Liver (tissue), 9 donors: ENCODE results near the gene JDP2. TPM values are rescaled to one million over a fixed set of nuclear protein-coding genes. Genes with fewer than 3 reads are reported as not detected.
A peak's percentile ranks its signal among the peaks of the same experiment; 100 is the strongest.

Experiments
- DNase-seq: peaks from one replicate; pipeline ENCODE4 v3.0.0-alpha.2; 2017; ENCODE audit warnings: low spot score
- H3K27ac ChIP-seq, 2 donors: one replicate each; pipeline ENCODE4 v1.7.0; 2013; ENCODE audit warnings: inconsistent platforms in 2 of 2, low read length in 2 of 2, control low read depth in 1 of 2, low read depth in 1 of 2, mild to moderate bottlenecking in 1 of 2
- H3K27me3 ChIP-seq, 4 donors: one replicate each; pipeline versions ENCODE4 v1.6.1 to v1.7.0; 2013; ENCODE audit warnings: low read length in 3 of 4, inconsistent platforms in 1 of 4, mild to moderate bottlenecking in 1 of 4, moderate library complexity in 1 of 4; ENCODE audit not compliant: control insufficient read depth in 4 of 4, insufficient read depth in 4 of 4
- H3K36me3 ChIP-seq, 4 donors: one replicate each; pipeline versions ENCODE4 v1.6.1 to v1.7.0; 2013; ENCODE audit warnings: low read length in 3 of 4, mild to moderate bottlenecking in 3 of 4, low read depth in 1 of 4, moderate library complexity in 1 of 4; ENCODE audit not compliant: control insufficient read depth in 4 of 4, insufficient read depth in 3 of 4
- H3K4me1 ChIP-seq, 4 donors: one replicate each; pipeline versions ENCODE4 v1.6.1 to v1.7.0; 2013; ENCODE audit warnings: low read length in 3 of 4, mild to moderate bottlenecking in 3 of 4, moderate library complexity in 1 of 4; ENCODE audit not compliant: control insufficient read depth in 4 of 4, insufficient read depth in 4 of 4
- H3K4me3 ChIP-seq, 3 donors: one replicate each; pipeline versions ENCODE4 v1.6.1 to v1.7.0; 2013; ENCODE audit warnings: low read length in 3 of 3, control low read depth in 1 of 3, low read depth in 1 of 3, mild to moderate bottlenecking in 1 of 3
- H3K9ac ChIP-seq, 2 donors: one replicate each; pipeline ENCODE4 v1.7.0; 2013; ENCODE audit warnings: low read length in 2 of 2, mild to moderate bottlenecking in 2 of 2, moderate library complexity in 2 of 2, control low read depth in 1 of 2, low read depth in 1 of 2
- H3K9me3 ChIP-seq, 4 donors: one replicate each; pipeline versions ENCODE4 v1.6.1 to v1.7.0; 2013; ENCODE audit warnings: low read length in 3 of 4; ENCODE audit not compliant: control insufficient read depth in 4 of 4
- CTCF ChIP-seq: fragments of 150-350 bp; IDR thresholded peaks from 2 replicates; pipeline ENCODE4 v1.5.1; 2017; ENCODE audit warnings: improper control_type of control experiment, low read depth, low read length; ENCODE audit not compliant: missing input control
- EGR1 ChIP-seq, 2 donors: IDR thresholded peaks; 2 replicates each; pipeline ENCODE4 v1.6.1; 2016 to 2018; ENCODE audit warnings: antibody characterized with exemption in 2 of 2, low read depth in 2 of 2
- FOXA1 ChIP-seq: IDR thresholded peaks from 2 replicates; pipeline ENCODE4 v1.6.1; 2016; ENCODE audit warnings: antibody characterized with exemption
- FOXA2 ChIP-seq: IDR thresholded peaks from 2 replicates; pipeline ENCODE4 v1.6.1; 2016; ENCODE audit warnings: antibody characterized with exemption
- GABPA ChIP-seq, 2 donors: IDR thresholded peaks in 1 of 2; conservative IDR thresholded peaks in 1 of 2; 2 replicates each; pipeline ENCODE4 v1.6.1; 2016; ENCODE audit warnings: antibody characterized with exemption in 2 of 2, mild to moderate bottlenecking in 1 of 2, moderate library complexity in 1 of 2
- HNF4A ChIP-seq, 2 donors: conservative IDR thresholded peaks; 2 replicates each; pipeline ENCODE4 v1.6.1; 2016; ENCODE audit warnings: antibody characterized with exemption in 2 of 2, mild to moderate bottlenecking in 2 of 2
- HNF4G ChIP-seq: IDR thresholded peaks from 2 replicates; pipeline ENCODE4 v1.6.1; 2016; ENCODE audit warnings: antibody characterized with exemption
- JUND ChIP-seq, 2 donors: IDR thresholded peaks; 2 replicates each; pipeline ENCODE4 v1.6.1; 2016; ENCODE audit warnings: antibody characterized with exemption in 2 of 2
- NR2F2 ChIP-seq: IDR thresholded peaks from 2 replicates; pipeline ENCODE4 v1.6.1; 2016; ENCODE audit warnings: antibody characterized with exemption
- RAD21 ChIP-seq, 2 donors: IDR thresholded peaks; 2 replicates each; pipeline ENCODE4 v1.6.1; 2016; ENCODE audit warnings: antibody characterized with exemption in 2 of 2, mild to moderate bottlenecking in 2 of 2
- RXRA ChIP-seq, 2 donors: IDR thresholded peaks; 2 replicates each; pipeline ENCODE4 v1.6.1; 2017 to 2018; ENCODE audit warnings: antibody characterized with exemption in 2 of 2, mild to moderate bottlenecking in 1 of 2
- SP1 ChIP-seq: IDR thresholded peaks from 2 replicates; pipeline ENCODE4 v1.6.1; 2018; ENCODE audit warnings: antibody characterized with exemption, mild to moderate bottlenecking
- TAF1 ChIP-seq: conservative IDR thresholded peaks from 2 replicates; pipeline ENCODE4 v1.6.1; 2016; ENCODE audit warnings: antibody characterized with exemption, mild to moderate bottlenecking
- YY1 ChIP-seq: IDR thresholded peaks from 2 replicates; pipeline ENCODE4 v1.6.1; 2016; ENCODE audit warnings: antibody characterized with exemption, mild to moderate bottlenecking
- WGBS: extraction: QIAGEN DNeasy Blood & Tissue Kit; methylation state at CpG from one replicate; pipeline ENCODE4 v1.1.7; 2013; 5-methylcytosine and 5-hydroxymethylcytosine counted together
- polyA plus RNA-seq, 2 donors: library from polyadenylated mRNA; stranded (reverse) in 1 of 2; unstranded in 1 of 2; fragments of 200-250 nt in 1 of 2; fragments of >200 nt in 1 of 2; fragmentation: Nextera tagmentation in 1 of 2; extraction: Ambion mirVana in 1 of 2; gene quantifications; one replicate each; pipeline versions ENCODE4 v1.2.1 to v1.2.3, GENCODE V29; 2013 to 2015
- total RNA-seq, 2 donors: library from RNA; depleted of rRNA; stranded (reverse); fragments of >200 nt; gene quantifications; one replicate each; pipeline ENCODE4 v1.2.3, GENCODE V29; 2014
- TF ChIP-seq, protein P1 (sequence below): IDR thresholded peaks from 2 replicates; pipeline ENCODE4 v1.6.1; 2016; ENCODE audit warnings: antibody characterized with exemption
- TF ChIP-seq, protein P2 (sequence below): IDR thresholded peaks from 2 replicates; pipeline ENCODE4 v1.6.1; 2016; ENCODE audit warnings: antibody characterized with exemption, mild to moderate bottlenecking
- TF ChIP-seq, protein P3 (sequence below): IDR thresholded peaks from 2 replicates; pipeline ENCODE4 v1.6.1; 2016; ENCODE audit warnings: antibody characterized with exemption
- TF ChIP-seq, protein P4 (sequence below): IDR thresholded peaks from 2 replicates; pipeline ENCODE4 v1.6.1; 2016; ENCODE audit warnings: antibody characterized with exemption
- donor health status: healthy.
- donor health status: healthy.
- donor health status: healthy.
- donor health status: healthy.
- donor health status: healthy.

Gene JDP2
- total and polyA plus RNA-seq, 4 donors = 2.4 to 14.6 (median 8.7) TPM

DNA sequence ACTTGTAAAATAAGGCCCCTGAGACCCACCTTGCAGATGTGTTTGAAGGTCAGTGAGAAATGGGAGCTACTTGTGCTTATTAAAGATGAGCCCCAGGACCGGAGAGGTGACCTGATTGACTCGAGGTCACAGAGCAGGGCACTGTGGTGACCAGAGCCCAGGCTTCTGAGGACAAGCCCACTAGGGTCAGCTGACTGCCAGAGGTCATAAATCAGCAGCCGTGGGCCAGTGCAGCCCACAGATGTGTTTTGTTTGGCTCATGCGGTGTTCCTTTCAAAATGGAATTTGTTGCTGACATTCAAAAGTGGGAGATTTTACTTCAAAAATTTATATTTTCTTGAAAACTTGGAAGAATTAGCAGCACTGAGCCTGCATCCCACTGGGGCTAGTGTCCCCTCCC, 24.5 kb downstream of the JDP2 start:
- no peak for DNase-seq
- Histone ChIP-seq H3K4me1 (peaks cover 26 to 68% (median 55%) of the 10 kb centered on the region in 4 donors), H3K4me3 (no peak overlapping the region), H3K9me3 (no peaks in the 10 kb centered on the region), H3K36me3 (no peaks in the 10 kb centered on the region), H3K27me3 (no peaks in the 10 kb centered on the region), H3K9ac (no peak overlapping the region), H3K27ac (peak overlapping the region; percentile 77 to 88)
- WGBS = 25% methylated on average over 4 of the region's 4 CpGs
- TF ChIP-seq, protein P1, sequence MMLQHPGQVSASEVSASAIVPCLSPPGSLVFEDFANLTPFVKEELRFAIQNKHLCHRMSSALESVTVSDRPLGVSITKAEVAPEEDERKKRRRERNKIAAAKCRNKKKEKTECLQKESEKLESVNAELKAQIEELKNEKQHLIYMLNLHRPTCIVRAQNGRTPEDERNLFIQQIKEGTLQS = no peak
- TF ChIP-seq JUND (IDR thresholded peaks at IDR 0.05) (peak in 1 of 2 donors; percentile 21), HNF4A (conservative IDR thresholded peaks at IDR 0.05) (peak; percentile 80 to 82), GABPA (IDR thresholded peaks at IDR 0.05 in 1 of 2, conservative IDR thresholded peaks at IDR 0.05 in 1 of 2) (no peak), NR2F2 (peak; percentile 60), RXRA (IDR thresholded peaks at IDR 0.05) (peak; percentile 76 to 88), CTCF (no peak), SP1 (no peak), FOXA1 (no peak), TAF1 (no peak), EGR1 (IDR thresholded peaks at IDR 0.05; ENCODE audit: low read depth in 2 of 2) (no peak)

DNA sequence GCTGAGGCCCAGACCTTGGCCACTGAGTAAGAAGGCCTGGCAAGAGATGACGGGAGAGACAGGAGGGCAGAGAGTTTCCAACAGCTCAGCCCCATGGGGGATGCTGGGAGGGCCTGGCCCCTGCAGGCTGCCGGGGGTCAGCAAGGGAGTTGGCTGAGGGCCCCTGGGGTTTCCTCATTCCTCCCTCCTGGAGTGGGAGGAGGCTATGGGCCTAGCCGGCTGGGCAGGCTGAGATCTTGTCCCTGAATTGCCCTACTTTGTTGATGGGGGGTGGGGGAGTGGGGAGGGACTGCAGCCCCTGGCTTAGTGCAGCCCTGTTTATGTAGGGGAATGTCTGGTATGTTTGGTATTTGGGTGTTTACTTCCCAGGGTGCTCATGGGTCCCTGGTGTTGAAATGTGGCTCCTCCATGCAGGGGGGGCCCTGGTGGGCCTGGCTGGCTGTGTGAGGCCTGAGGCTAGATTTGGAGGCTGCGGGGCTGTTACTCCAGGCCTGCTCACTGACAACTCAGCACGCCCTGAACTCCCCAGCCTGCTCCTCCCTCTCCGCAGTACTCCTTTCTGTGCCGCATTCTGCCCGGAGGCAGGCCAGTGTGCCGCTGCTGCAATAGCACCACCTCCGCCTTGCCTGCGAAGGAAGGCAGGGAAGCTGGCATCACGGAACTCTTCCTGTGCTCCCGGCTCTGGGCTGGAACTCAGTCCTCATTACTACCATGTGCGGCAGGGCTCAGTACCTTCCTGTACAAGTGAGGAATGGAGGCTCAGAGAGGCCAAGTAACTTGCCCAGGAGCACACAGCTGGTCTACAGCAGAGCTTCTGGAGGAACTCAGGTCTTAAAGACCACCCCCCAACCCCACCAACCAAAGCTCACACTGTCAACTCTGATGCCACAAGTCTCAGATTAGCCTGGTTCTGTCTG, 25.3 kb downstream of the JDP2 start:
- Histone ChIP-seq H3K27me3 (no peaks in the 10 kb centered on the region), H3K4me3 (no peak overlapping the region), H3K9me3 (no peaks in the 10 kb centered on the region), H3K36me3 (no peaks in the 10 kb centered on the region), H3K27ac (peak overlapping the region; percentile 77 to 88), H3K4me1 (peaks cover 26 to 68% (median 55%) of the 10 kb centered on the region in 4 donors), H3K9ac (peak overlapping the region in 1 of 2 donors; percentile 4)
- peak; percentile 43 for TF ChIP-seq SP1
- TF ChIP-seq EGR1 (IDR thresholded peaks at IDR 0.05; ENCODE audit: low read depth in 2 of 2) = no peak
- TF ChIP-seq FOXA1 = no peak
- no peak for TF ChIP-seq JUND (IDR thresholded peaks at IDR 0.05)
- TF ChIP-seq YY1 = no peak
- TF ChIP-seq, protein P1 = no peak
- TF ChIP-seq, protein P2, sequence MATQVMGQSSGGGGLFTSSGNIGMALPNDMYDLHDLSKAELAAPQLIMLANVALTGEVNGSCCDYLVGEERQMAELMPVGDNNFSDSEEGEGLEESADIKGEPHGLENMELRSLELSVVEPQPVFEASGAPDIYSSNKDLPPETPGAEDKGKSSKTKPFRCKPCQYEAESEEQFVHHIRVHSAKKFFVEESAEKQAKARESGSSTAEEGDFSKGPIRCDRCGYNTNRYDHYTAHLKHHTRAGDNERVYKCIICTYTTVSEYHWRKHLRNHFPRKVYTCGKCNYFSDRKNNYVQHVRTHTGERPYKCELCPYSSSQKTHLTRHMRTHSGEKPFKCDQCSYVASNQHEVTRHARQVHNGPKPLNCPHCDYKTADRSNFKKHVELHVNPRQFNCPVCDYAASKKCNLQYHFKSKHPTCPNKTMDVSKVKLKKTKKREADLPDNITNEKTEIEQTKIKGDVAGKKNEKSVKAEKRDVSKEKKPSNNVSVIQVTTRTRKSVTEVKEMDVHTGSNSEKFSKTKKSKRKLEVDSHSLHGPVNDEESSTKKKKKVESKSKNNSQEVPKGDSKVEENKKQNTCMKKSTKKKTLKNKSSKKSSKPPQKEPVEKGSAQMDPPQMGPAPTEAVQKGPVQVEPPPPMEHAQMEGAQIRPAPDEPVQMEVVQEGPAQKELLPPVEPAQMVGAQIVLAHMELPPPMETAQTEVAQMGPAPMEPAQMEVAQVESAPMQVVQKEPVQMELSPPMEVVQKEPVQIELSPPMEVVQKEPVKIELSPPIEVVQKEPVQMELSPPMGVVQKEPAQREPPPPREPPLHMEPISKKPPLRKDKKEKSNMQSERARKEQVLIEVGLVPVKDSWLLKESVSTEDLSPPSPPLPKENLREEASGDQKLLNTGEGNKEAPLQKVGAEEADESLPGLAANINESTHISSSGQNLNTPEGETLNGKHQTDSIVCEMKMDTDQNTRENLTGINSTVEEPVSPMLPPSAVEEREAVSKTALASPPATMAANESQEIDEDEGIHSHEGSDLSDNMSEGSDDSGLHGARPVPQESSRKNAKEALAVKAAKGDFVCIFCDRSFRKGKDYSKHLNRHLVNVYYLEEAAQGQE = no peak
- no peak for TF ChIP-seq RAD21 (IDR thresholded peaks at IDR 0.05)
- peak in 1 of 2 donors; percentile 48 for TF ChIP-seq RXRA (IDR thresholded peaks at IDR 0.05)
- TF ChIP-seq, protein P3, sequence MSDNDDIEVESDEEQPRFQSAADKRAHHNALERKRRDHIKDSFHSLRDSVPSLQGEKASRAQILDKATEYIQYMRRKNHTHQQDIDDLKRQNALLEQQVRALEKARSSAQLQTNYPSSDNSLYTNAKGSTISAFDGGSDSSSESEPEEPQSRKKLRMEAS = no peak
- TF ChIP-seq HNF4A (conservative IDR thresholded peaks at IDR 0.05) = no peak
- TF ChIP-seq FOXA2 = no peak
- TF ChIP-seq, protein P4, sequence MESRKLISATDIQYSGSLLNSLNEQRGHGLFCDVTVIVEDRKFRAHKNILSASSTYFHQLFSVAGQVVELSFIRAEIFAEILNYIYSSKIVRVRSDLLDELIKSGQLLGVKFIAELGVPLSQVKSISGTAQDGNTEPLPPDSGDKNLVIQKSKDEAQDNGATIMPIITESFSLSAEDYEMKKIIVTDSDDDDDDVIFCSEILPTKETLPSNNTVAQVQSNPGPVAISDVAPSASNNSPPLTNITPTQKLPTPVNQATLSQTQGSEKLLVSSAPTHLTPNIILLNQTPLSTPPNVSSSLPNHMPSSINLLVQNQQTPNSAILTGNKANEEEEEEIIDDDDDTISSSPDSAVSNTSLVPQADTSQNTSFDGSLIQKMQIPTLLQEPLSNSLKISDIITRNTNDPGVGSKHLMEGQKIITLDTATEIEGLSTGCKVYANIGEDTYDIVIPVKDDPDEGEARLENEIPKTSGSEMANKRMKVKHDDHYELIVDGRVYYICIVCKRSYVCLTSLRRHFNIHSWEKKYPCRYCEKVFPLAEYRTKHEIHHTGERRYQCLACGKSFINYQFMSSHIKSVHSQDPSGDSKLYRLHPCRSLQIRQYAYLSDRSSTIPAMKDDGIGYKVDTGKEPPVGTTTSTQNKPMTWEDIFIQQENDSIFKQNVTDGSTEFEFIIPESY = no peak
- TF ChIP-seq CTCF = no peak
- peak; percentile 79 for TF ChIP-seq NR2F2
- TF ChIP-seq TAF1 = no peak
- TF ChIP-seq HNF4G = no peak
- no peak for DNase-seq
- 67% methylated on average over 14 of the region's 14 CpGs for WGBS
